Ovary (tissue), 9 donors: Measurements from ENCODE around the gene SAG. TPM values are rescaled to one million over a fixed set of nuclear protein-coding genes. Genes with fewer than 3 reads are reported as not detected.

Experiments
- DNase-seq, 5 donors: peaks; one replicate each; pipeline ENCODE4 v3.0.0-alpha.2; 2019 to 2020
- H3K27ac ChIP-seq, 2 donors: fragments of 200-600 bp; one replicate each; pipeline versions ENCODE4 v1.5.1 to v1.8.0; 2019 to 2022
- H3K27me3 ChIP-seq: fragments of 200-600 bp; one replicate; pipeline ENCODE4 v1.8.0; 2022
- H3K36me3 ChIP-seq: fragments of 200-600 bp; sonication (generic); one replicate; pipeline ENCODE4 v1.5.1; 2019
- H3K4me1 ChIP-seq: one replicate; pipeline ENCODE4 v1.8.1; 2013; ENCODE audit warnings: mild to moderate bottlenecking, moderate library complexity; ENCODE audit not compliant: insufficient read depth
- H3K4me3 ChIP-seq: fragments of 200-600 bp; sonication (generic); one replicate; pipeline ENCODE4 v1.5.1; 2017
- H3K9me3 ChIP-seq, 2 donors: fragments of 200-600 bp in 1 of 2; sonication (generic) in 1 of 2; one replicate each; pipeline versions ENCODE4 v1.5.1 to v1.8.1; 2013 to 2019; ENCODE audit warnings: mild to moderate bottlenecking in 1 of 2, moderate library complexity in 1 of 2
- CTCF ChIP-seq, 3 donors: fragments of 450-650 bp in 2 of 3; fragments of 200-600 bp in 1 of 3; IDR thresholded peaks; one replicate each; pipeline versions ENCODE4 v1.5.1 to v1.8.0; 2016 to 2022; ENCODE audit warnings: antibody characterized with exemption in 3 of 3, mild to moderate bottlenecking in 1 of 3
- EP300 ChIP-seq: sonication (generic); formaldehyde crosslinking; IDR thresholded peaks from one replicate; pipeline ENCODE4 v1.6.1; 2017; ENCODE audit warnings: antibody characterized with exemption
- POLR2A ChIP-seq: fragments of 450-650 bp; IDR thresholded peaks from one replicate; pipeline ENCODE4 v1.6.1; 2017; ENCODE audit warnings: antibody characterized with exemption, mild to moderate bottlenecking, moderate library complexity
- WGBS, 3 donors: extraction: QIAGEN DNeasy Blood & Tissue Kit in 1 of 3; methylation state at CpG; one replicate each; pipeline versions ENCODE4 v1.1.5 to v1.1.7; 2013 to 2017; 5-methylcytosine and 5-hydroxymethylcytosine counted together
- intact Hi-C, 4 donors: fragments of 100-400 bp; cut with DNase I; formaldehyde crosslinking; loops; one replicate each; pipeline versions ENCODE4 v1.11.0 to v1.15.1; 2022 to 2023
- polyA plus RNA-seq, 2 donors: library from polyadenylated mRNA; stranded (reverse); fragments of 200-250 nt in 1 of 2; fragments of 350-450 nt in 1 of 2; fragmentation: Illumina TruSeq in 1 of 2; extraction: RNeasy Lipid Tissue Mini Kit (QIAGEN cat#74804) in 1 of 2; gene quantifications; one replicate each; pipeline ENCODE4 v1.2.3, GENCODE V29; 2013 to 2014
- total RNA-seq, 7 donors: library from RNA; depleted of rRNA in 2 of 7; stranded (reverse); fragments of >200 nt in 2 of 7; fragmentation: NEBNext Ultra II Directional in 3 of 7; extraction: Animal tissue kit (Norgen Biotek cat#: 25700) in 3 of 7; gene quantifications; one replicate each; pipeline versions ENCODE4 v1.1.0 to v1.2.4, GENCODE V29; 2016 to 2023
- donor health status: DM: no; HTN: no; CAD: no; lungs with moderate emphysema.
- donor health status: DM: no; HTN: no; CAD: no.
- donor health status: Bipolar disorder and iron deficiency.
- donor health status: DM: yes; HTN: yes; CAD: no.
- donor health status: DM: no; HTN: no; CAD: no.
- donor health status: DM: yes; HTN: yes; CAD: no.

SAG gene
- total and polyA plus RNA-seq, 9 donors: not detected

DNA sequence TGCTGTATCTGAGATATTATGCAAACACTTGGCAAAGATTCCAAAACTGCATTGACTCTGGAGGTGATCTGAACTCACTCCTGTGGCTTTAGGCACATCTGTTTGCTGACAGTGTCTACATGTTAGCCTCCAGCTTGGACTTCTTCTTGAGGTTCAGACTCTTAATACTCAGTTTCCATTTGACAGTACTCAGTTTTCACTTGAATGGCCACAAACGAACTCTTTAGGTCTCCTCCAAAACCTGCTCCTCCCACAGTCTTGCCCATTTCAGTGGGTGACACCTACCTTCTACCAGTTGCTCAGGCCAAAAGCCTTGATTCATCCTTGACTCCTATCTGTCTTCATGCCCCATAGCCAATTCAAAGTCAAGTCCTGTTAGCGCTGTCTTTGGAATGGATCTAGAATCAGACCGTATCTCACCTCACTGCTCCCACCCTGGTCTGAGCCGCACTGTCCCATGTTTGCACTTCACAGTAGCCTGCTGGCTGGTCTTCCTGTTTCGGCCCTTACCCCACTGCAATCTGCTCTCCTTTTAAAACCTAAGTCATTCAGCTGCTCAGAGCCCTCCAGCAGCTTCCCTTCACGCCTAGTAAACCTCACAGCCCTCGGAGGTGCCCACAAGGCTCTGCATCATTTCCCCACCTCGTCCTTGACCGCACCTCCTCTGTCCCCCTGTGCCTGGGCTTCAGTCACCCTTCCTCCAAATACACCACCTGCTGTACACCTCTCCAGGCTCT lies 45.6 kb upstream of the SAG start:
- no peak overlapping the region for H3K27ac ChIP-seq
- H3K4me1 ChIP-seq: no peaks in the 10 kb centered on the region
- TF ChIP-seq CTCF (IDR thresholded peaks at IDR 0.05) (no peak), EP300 (no peak), POLR2A (no peak)
- no peaks in the 10 kb centered on the region for H3K27me3 ChIP-seq
- no peak for DNase-seq
- WGBS, 3 donors: 90 to 92% (median 91%) methylated on average over 9 of the region's 9 CpGs
- no peaks in the 10 kb centered on the region for H3K9me3 ChIP-seq
- no peaks in the 10 kb centered on the region for H3K36me3 ChIP-seq
- intact Hi-C loops: loop anchor here in 1 of 4 donors (10.0 kb wide), 1 partner anchor 183 kb away; no protein-coding TSS in a partner anchor
- no peak overlapping the region for H3K4me3 ChIP-seq

GRCh38 chr2:233262562-233262961 lies 45.1 kb upstream of the SAG start:
- H3K27ac ChIP-seq: no peak overlapping the region
- intact Hi-C loops: loop anchor here in 1 of 4 donors (10.0 kb wide), 1 partner anchor 182 kb away; no protein-coding TSS in a partner anchor
- H3K27me3 ChIP-seq: no peaks in the 10 kb centered on the region
- WGBS, 3 donors: 92 to 94% (median 94%) methylated on average over 5 of the region's 5 CpGs
- no peak overlapping the region for H3K4me3 ChIP-seq
- no peak for TF ChIP-seq CTCF (IDR thresholded peaks at IDR 0.05)
- TF ChIP-seq EP300: no peak
- TF ChIP-seq POLR2A: no peak
- H3K4me1 ChIP-seq: no peaks in the 10 kb centered on the region
- H3K36me3 ChIP-seq: no peaks in the 10 kb centered on the region
- no peaks in the 10 kb centered on the region for H3K9me3 ChIP-seq
- no peak for DNase-seq

GRCh38 chr2:233263045-233263570 lies 44.5 kb upstream of the SAG start:
- no peaks in the 10 kb centered on the region for H3K9me3 ChIP-seq
- intact Hi-C loops: loop anchor here in 1 of 4 donors (10.0 kb wide), 1 partner anchor 182 kb away; no protein-coding TSS in a partner anchor
- no peak for TF ChIP-seq EP300
- TF ChIP-seq POLR2A: no peak
- TF ChIP-seq CTCF (IDR thresholded peaks at IDR 0.05): no peak
- H3K4me1 ChIP-seq: no peaks in the 10 kb centered on the region
- 90 to 96% (median 94%) methylated on average over 6 of the region's 6 CpGs for WGBS, 3 donors
- H3K4me3 ChIP-seq: no peak overlapping the region
- no peak for DNase-seq
- H3K27ac ChIP-seq: no peak overlapping the region
- no peaks in the 10 kb centered on the region for H3K36me3 ChIP-seq
- no peaks in the 10 kb centered on the region for H3K27me3 ChIP-seq

DNA sequence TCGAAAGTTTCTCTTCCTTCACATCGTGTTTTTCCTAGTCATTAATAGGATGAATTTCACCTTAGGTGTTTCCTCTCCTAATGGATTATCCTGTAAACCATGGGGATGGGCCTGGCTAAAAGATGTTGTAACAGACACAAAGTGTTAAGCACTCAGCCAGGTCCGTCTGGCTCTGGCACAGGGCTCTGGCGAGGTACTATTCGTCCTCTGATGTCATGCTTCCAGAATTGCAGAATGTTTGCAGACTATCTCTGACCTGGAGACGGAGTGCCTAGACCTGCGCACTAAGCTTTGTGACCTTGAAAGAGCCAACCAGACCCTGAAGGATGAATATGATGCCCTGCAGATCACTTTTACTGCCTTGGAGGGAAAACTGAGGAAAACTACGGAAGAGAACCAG lies 42.9 kb upstream of the SAG start:
- Histone ChIP-seq H3K4me3 (no peak overlapping the region), H3K4me1 (no peaks in the 10 kb centered on the region), H3K36me3 (no peaks in the 10 kb centered on the region), H3K27me3 (no peaks in the 10 kb centered on the region), H3K27ac (no peak overlapping the region), H3K9me3 (no peaks in the 10 kb centered on the region)
- intact Hi-C loops: loop anchor here in 1 of 4 donors (10.0 kb wide), 1 partner anchor 180 kb away; no protein-coding TSS in a partner anchor
- no peak for DNase-seq
- TF ChIP-seq POLR2A (no peak), EP300 (no peak), CTCF (IDR thresholded peaks at IDR 0.05) (no peak)
- 78 to 88% (median 83%) methylated on average over 8 of the region's 8 CpGs for WGBS, 3 donors
